ENCODE data around the gene CAPN14. TPM values are rescaled to one million over a fixed set of nuclear protein-coding genes. Genes with fewer than 3 reads are reported as not detected.

Gene CAPN14
- total and polyA plus RNA-seq, 2 of the 4 experiments (the other 2 are of a cell fraction), result under 0.01 to 0.09 TPM

DNA sequence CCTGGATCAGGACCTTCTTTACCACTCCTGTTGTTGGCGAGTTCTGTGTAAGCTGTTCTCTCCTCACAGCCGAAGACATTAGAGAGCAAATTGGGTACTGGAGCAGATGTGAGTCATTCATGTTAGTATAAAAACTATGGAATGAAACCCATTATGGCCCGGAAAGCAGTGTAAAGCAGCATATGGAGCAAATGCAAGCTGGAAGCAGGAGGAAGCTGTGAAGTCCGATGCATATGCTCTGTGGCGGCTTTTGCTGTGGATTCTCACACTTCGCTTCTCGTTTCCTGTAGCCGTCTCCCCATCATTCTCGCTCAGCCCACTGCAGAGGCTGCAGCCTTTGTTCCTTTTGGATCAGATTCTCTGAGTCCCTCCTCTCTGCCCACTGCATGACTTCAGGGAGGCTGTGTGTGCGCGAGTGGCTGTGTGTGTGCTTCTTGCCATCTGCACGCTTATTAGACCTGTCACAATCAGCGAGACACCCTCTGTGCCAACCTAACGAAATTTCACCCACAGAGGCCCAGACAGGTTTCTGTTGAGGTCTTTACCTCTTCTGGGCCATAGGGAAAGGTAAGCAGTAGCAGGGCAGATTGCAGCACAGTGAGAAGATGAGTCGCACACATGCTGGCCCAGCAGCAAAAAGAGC is 75.8 kb downstream of the CAPN14 start:
- Histone ChIP-seq H2BK15ac (ENCODE audit: low read depth, low read length) (no peak overlapping the region), H3K27me3 (ENCODE audit: control insufficient read depth, insufficient read depth, low read length) (peaks cover 49% of the 10 kb centered on the region), H3K4me2 (ENCODE audit: low read depth, low read length) (no peak overlapping the region), H3K4me3 (ENCODE audit: insufficient read depth, low read depth, low read length) (no peak overlapping the region), H3K36me3 (ENCODE audit: control insufficient read depth, insufficient read depth, low read length) (no peaks in the 10 kb centered on the region), H3K27ac (ENCODE audit: insufficient read depth, low read length) (no peak overlapping the region), H3K18ac (ENCODE audit: low read depth, low read length) (no peak overlapping the region), H2AK9ac (replicated peaks; ENCODE audit: low read depth, low read length, poor library complexity) (no peak overlapping the region), H3K56ac (ENCODE audit: extremely low read depth, insufficient read depth, low read length) (no peak overlapping the region), H3K4ac (ENCODE audit: low read depth, low read length) (no peak overlapping the region), H2BK20ac (ENCODE audit: low read depth, low read length) (no peak overlapping the region), H3K9me1 (ENCODE audit: insufficient read depth, low read length) (no peaks in the 10 kb centered on the region), H3K4me1 (ENCODE audit: control insufficient read depth, insufficient read depth, low read length) (no peaks in the 10 kb centered on the region), H2AK5ac (ENCODE audit: low read depth, low read length) (no peak overlapping the region), H2BK5ac (ENCODE audit: low read depth, low read length, poor library complexity, severe bottlenecking) (no peak overlapping the region), H4K20me1 (ENCODE audit: insufficient read depth, low read length) (no peaks in the 10 kb centered on the region), H4K8ac (ENCODE audit: low read depth in 2 of 2, low read length in 2 of 2) (no peak overlapping the region), H3K9ac (ENCODE audit: low read depth, low read length) (no peak overlapping the region), H3K9me3 (ENCODE audit: control insufficient read depth, insufficient read depth, low read length) (no peaks in the 10 kb centered on the region), H4K5ac (ENCODE audit: low read depth, low read length) (no peak overlapping the region), H3K14ac (replicated peaks; ENCODE audit: low read depth, low read length) (no peak overlapping the region), H2AFZ (replicated peaks; ENCODE audit: low read length, poor library complexity) (no peak overlapping the region), H3K79me1 (ENCODE audit: low read depth in 1 of 2, low read length in 2 of 2) (no peaks in the 10 kb centered on the region), H2BK120ac (ENCODE audit: low read depth, low read length) (no peak overlapping the region), H4K91ac (ENCODE audit: insufficient read depth, low read depth, low read length) (no peak overlapping the region), H3K23ac (ENCODE audit: low read depth, low read length) (no peak overlapping the region)
- ChIA-PET CTCF (interaction anchor here (0.9 kb wide), 1 partner anchor 9 kb away, joined by 3 read pairs; no protein-coding TSS in a partner anchor), POLR2A (ENCODE audit: unreplicated experiment) (no interaction called here)
- ATAC-seq (ENCODE audit: low read depth) (no peak), DNase-seq (no peak)
- WGBS, 2 experiments (ENCODE audit: extremely low coverage in 2 of 2, insufficient read length in 1 of 2), result 40% methylated on average over 1 of the region's 15 CpGs; no CpG with 5 or more reads in 1 of the 2 experiments
- no peak for TF ChIP-seq RFX5 (IDR thresholded peaks at IDR 0.05; ENCODE audit: low read depth, low read length)
- TF ChIP-seq RAD21 (IDR thresholded peaks at IDR 0.05; ENCODE audit: low read length), result no peak
- no peak for TF ChIP-seq CEBPB (IDR thresholded peaks at IDR 0.05; ENCODE audit: low read depth, low read length)
- TF ChIP-seq, protein P1, sequence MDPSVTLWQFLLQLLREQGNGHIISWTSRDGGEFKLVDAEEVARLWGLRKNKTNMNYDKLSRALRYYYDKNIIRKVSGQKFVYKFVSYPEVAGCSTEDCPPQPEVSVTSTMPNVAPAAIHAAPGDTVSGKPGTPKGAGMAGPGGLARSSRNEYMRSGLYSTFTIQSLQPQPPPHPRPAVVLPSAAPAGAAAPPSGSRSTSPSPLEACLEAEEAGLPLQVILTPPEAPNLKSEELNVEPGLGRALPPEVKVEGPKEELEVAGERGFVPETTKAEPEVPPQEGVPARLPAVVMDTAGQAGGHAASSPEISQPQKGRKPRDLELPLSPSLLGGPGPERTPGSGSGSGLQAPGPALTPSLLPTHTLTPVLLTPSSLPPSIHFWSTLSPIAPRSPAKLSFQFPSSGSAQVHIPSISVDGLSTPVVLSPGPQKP (IDR thresholded peaks at IDR 0.05; ENCODE audit: borderline replicate concordance, low read depth, low read length), result no peak
- TF ChIP-seq MAFK (IDR thresholded peaks at IDR 0.05; ENCODE audit: low read depth, low read length), result no peak
- TF ChIP-seq FOS (IDR thresholded peaks at IDR 0.05; ENCODE audit: low read depth, low read length), result no peak
- TF ChIP-seq MXI1 (IDR thresholded peaks at IDR 0.05; ENCODE audit: borderline replicate concordance, low read depth, low read length), result no peak
- TF ChIP-seq MAZ (IDR thresholded peaks at IDR 0.05; ENCODE audit: borderline replicate concordance, low read depth, low read length), result no peak
- no peak for TF ChIP-seq SMC3 (IDR thresholded peaks at IDR 0.05; ENCODE audit: low read depth, low read length)
- TF ChIP-seq BHLHE40 (IDR thresholded peaks at IDR 0.05; ENCODE audit: low read depth, low read length), result no peak
- TF ChIP-seq, protein P2, sequence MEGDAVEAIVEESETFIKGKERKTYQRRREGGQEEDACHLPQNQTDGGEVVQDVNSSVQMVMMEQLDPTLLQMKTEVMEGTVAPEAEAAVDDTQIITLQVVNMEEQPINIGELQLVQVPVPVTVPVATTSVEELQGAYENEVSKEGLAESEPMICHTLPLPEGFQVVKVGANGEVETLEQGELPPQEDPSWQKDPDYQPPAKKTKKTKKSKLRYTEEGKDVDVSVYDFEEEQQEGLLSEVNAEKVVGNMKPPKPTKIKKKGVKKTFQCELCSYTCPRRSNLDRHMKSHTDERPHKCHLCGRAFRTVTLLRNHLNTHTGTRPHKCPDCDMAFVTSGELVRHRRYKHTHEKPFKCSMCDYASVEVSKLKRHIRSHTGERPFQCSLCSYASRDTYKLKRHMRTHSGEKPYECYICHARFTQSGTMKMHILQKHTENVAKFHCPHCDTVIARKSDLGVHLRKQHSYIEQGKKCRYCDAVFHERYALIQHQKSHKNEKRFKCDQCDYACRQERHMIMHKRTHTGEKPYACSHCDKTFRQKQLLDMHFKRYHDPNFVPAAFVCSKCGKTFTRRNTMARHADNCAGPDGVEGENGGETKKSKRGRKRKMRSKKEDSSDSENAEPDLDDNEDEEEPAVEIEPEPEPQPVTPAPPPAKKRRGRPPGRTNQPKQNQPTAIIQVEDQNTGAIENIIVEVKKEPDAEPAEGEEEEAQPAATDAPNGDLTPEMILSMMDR (conservative IDR thresholded peaks at IDR 0.05; ENCODE audit: low read depth, low read length), result no peak
- TF ChIP-seq RCOR1 (IDR thresholded peaks at IDR 0.05; ENCODE audit: insufficient replicate concordance, low read length), result no peak
- TF ChIP-seq, protein P3, sequence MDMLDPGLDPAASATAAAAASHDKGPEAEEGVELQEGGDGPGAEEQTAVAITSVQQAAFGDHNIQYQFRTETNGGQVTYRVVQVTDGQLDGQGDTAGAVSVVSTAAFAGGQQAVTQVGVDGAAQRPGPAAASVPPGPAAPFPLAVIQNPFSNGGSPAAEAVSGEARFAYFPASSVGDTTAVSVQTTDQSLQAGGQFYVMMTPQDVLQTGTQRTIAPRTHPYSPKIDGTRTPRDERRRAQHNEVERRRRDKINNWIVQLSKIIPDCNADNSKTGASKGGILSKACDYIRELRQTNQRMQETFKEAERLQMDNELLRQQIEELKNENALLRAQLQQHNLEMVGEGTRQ (IDR thresholded peaks at IDR 0.05; ENCODE audit: low read depth, low read length), result no peak
- no peak for TF ChIP-seq CHD1 (IDR thresholded peaks at IDR 0.05; ENCODE audit: low read depth, low read length)
- no TSS peak for BruUV-seq (replicated peaks)
- intact Hi-C loops (cut with micrococcal nuclease), result no loop called here
- in situ Hi-C loops (cut with MboI; ENCODE audit: low sequenced_read_pairs), result no loop called here
- dilution Hi-C loops (cut with HindIII; ENCODE audit: low sequenced_read_pairs, unreplicated experiment), result no loop called here
